IMR-90 (cell line): ENCODE measurements around the gene TTC27. TPM values are rescaled to one million over a fixed set of nuclear protein-coding genes. Genes with fewer than 3 reads are reported as not detected.

Experiments
- ATAC-seq: fragments of 200-7000 bp; cut with Tn5 transposase; 2 replicates; pipeline ENCODE4 v1.9.1; 2020; ENCODE audit warnings: low read depth, mild to moderate bottlenecking, moderate library complexity
- BruUV-seq: library from RNA; stranded (reverse); fragments of 400-500 nt; replicated peaks from 2 replicates; lab custom pipeline; 2021; lab: Mats Ljungman, UMichigan
- CTCF ChIA-PET: fragments of 300-600 bp; formaldehyde crosslinking; extraction: SDS; loops from one replicate; lab custom pipeline; 2021; ENCODE audit warnings: antibody characterized with exemption; lab: Yijun Ruan, JAX
- POLR2A ChIA-PET: fragments of 300-600 bp; sonication (Branson Sonifier 250); formaldehyde crosslinking; loops from one replicate; lab custom pipeline; 2022; ENCODE audit warnings: antibody characterized with exemption; ENCODE audit not compliant: unreplicated experiment; lab: Charles Lee
- DNase-seq: peaks from one replicate; pipeline ENCODE4 v3.0.0; 2013
- H2AFZ ChIP-seq: replicated peaks from 2 replicates; pipeline ENCODE3; 2013; ENCODE audit warnings: low read length, mild to moderate bottlenecking; ENCODE audit not compliant: poor library complexity
- H2AK5ac ChIP-seq: 2 replicates; pipeline ENCODE4 v1.6.1; 2013; ENCODE audit warnings: low read depth, low read length, inconsistent platforms
- H2AK9ac ChIP-seq: replicated peaks from 2 replicates; pipeline ENCODE3; 2013; ENCODE audit warnings: mild to moderate bottlenecking, low read depth, low read length, moderate library complexity; ENCODE audit not compliant: poor library complexity
- H2BK120ac ChIP-seq: 2 replicates; pipeline ENCODE4 v1.6.1; 2013; ENCODE audit warnings: low read depth, low read length, inconsistent platforms
- H2BK15ac ChIP-seq: 3 replicates; pipeline ENCODE4 v1.6.1; 2013; ENCODE audit warnings: low read depth, low read length, inconsistent platforms
- H2BK20ac ChIP-seq: 2 replicates; pipeline ENCODE4 v1.6.1; 2013; ENCODE audit warnings: low read depth, mild to moderate bottlenecking, inconsistent platforms, low read length, moderate library complexity
- H2BK5ac ChIP-seq: 2 replicates; pipeline ENCODE4 v1.6.1; 2013; ENCODE audit warnings: mild to moderate bottlenecking, low read depth, low read length, inconsistent platforms; ENCODE audit not compliant: poor library complexity, severe bottlenecking
- H3K14ac ChIP-seq: replicated peaks from 2 replicates; pipeline ENCODE4 v1.6.1; 2013; ENCODE audit warnings: low read depth, low read length, inconsistent platforms
- H3K18ac ChIP-seq: 2 replicates; pipeline ENCODE4 v1.6.1; 2013; ENCODE audit warnings: low read depth, low read length, control low read depth
- H3K23ac ChIP-seq: 2 replicates; pipeline ENCODE4 v1.6.1; 2013; ENCODE audit warnings: low read depth, low read length, inconsistent platforms
- H3K27ac ChIP-seq: 2 replicates; pipeline ENCODE4 v1.5.1; 2013; ENCODE audit warnings: mild to moderate bottlenecking, control low read depth, low read length; ENCODE audit not compliant: insufficient read depth
- H3K27me3 ChIP-seq: 2 replicates; pipeline ENCODE4 v1.6.1; 2013; ENCODE audit warnings: low read length; ENCODE audit not compliant: control insufficient read depth, insufficient read depth
- H3K36me3 ChIP-seq: 2 replicates; pipeline ENCODE4 v1.6.1; 2013; ENCODE audit warnings: low read length, mixed read lengths; ENCODE audit not compliant: control insufficient read depth, insufficient read depth
- H3K4ac ChIP-seq: 2 replicates; pipeline ENCODE4 v1.6.1; 2013; ENCODE audit warnings: low read depth, low read length, inconsistent platforms
- H3K4me1 ChIP-seq: 2 replicates; pipeline ENCODE4 v1.6.1; 2013; ENCODE audit warnings: low read length, mixed read lengths; ENCODE audit not compliant: control insufficient read depth, insufficient read depth
- H3K4me2 ChIP-seq: 2 replicates; pipeline ENCODE4 v1.6.1; 2013; ENCODE audit warnings: low read depth, mild to moderate bottlenecking, control low read depth, low read length, moderate library complexity
- H3K4me3 ChIP-seq: 2 replicates; pipeline ENCODE4 v1.5.1; 2013; ENCODE audit warnings: low read depth, mild to moderate bottlenecking, control low read depth, low read length, moderate library complexity; ENCODE audit not compliant: insufficient read depth
- H3K56ac ChIP-seq: 2 replicates; pipeline ENCODE4 v1.6.1; 2013; ENCODE audit warnings: low read length, inconsistent platforms; ENCODE audit not compliant: insufficient read depth; ENCODE audit errors: extremely low read depth
- H3K79me1 ChIP-seq, 2 experiments: 2 replicates each; pipeline ENCODE4 v1.6.1; 2013; ENCODE audit warnings: low read length in 2 of 2, inconsistent platforms in 1 of 2, low read depth in 1 of 2
- H3K9ac ChIP-seq: 2 replicates; pipeline ENCODE4 v1.6.1; 2013; ENCODE audit warnings: low read depth, low read length, control low read depth
- H3K9me1 ChIP-seq: 2 replicates; pipeline ENCODE4 v1.6.1; 2013; ENCODE audit warnings: low read length, inconsistent platforms; ENCODE audit not compliant: insufficient read depth
- H3K9me3 ChIP-seq: 2 replicates; pipeline ENCODE4 v1.6.1; 2013; ENCODE audit warnings: low read length; ENCODE audit not compliant: control insufficient read depth, insufficient read depth
- H4K20me1 ChIP-seq: 2 replicates; pipeline ENCODE4 v1.6.1; 2013; ENCODE audit warnings: low read length, inconsistent platforms; ENCODE audit not compliant: insufficient read depth
- H4K5ac ChIP-seq: 2 replicates; pipeline ENCODE4 v1.6.1; 2013; ENCODE audit warnings: mild to moderate bottlenecking, low read depth, low read length, control low read depth
- H4K8ac ChIP-seq, 2 experiments: 2 replicates each; pipeline ENCODE4 v1.6.1; 2013; ENCODE audit warnings: low read depth in 2 of 2, low read length in 2 of 2, control low read depth in 1 of 2, inconsistent platforms in 1 of 2
- H4K91ac ChIP-seq: 2 replicates; pipeline ENCODE4 v1.6.1; 2013; ENCODE audit warnings: low read depth, low read length, inconsistent platforms; ENCODE audit not compliant: insufficient read depth
- BHLHE40 ChIP-seq: fragments of 150-350 bp; IDR thresholded peaks from 2 replicates; pipeline ENCODE4 v1.6.1; 2016; ENCODE audit warnings: mild to moderate bottlenecking, low read depth, low read length
- CEBPB ChIP-seq: IDR thresholded peaks from 2 replicates; pipeline ENCODE4 v1.6.1; 2012; ENCODE audit warnings: low read depth, low read length, improper control_type of control experiment
- USF2 ChIP-seq: fragments of 150-350 bp; IDR thresholded peaks from 2 replicates; pipeline ENCODE4 v1.6.1; 2017; ENCODE audit warnings: mild to moderate bottlenecking, antibody characterized with exemption, low read length, low read depth
- WGBS, 2 experiments: methylation state at CpG; one replicate each; pipeline versions ENCODE4 v1.1.5 to v1.1.7; 2013; ENCODE audit warnings: missing lambda C conversion rate in 2 of 2; ENCODE audit not compliant: insufficient read length in 1 of 2; ENCODE audit errors: extremely low coverage in 2 of 2; 5-methylcytosine and 5-hydroxymethylcytosine counted together
- dilution Hi-C: fragments of 300-500 bp; cut with HindIII; formaldehyde crosslinking; loops from one replicate; pipeline ENCODE4 v1.14.3; 2018; ENCODE audit warnings: low sequenced_read_pairs; ENCODE audit not compliant: unreplicated experiment
- in situ Hi-C: fragments of 300-500 bp; cut with MboI; formaldehyde crosslinking; loops from 3 replicates; pipeline ENCODE4 v1.14.3; 2019; ENCODE audit warnings: low sequenced_read_pairs, inconsistent platforms, mixed read lengths
- intact Hi-C: fragments of 100-400 bp; cut with micrococcal nuclease; formaldehyde crosslinking; loops from 2 replicates; pipeline ENCODE4 v1.10.0; 2022
- polyA plus RNA-seq, 3 experiments: library from polyadenylated mRNA; depleted of rRNA; stranded (reverse); fragments of >200 nt; gene quantifications; 2 replicates each; pipeline ENCODE4 v1.2.3, GENCODE V29; 2012; ENCODE audit warnings: low replicate concordance in 1 of 3
- total RNA-seq: library from RNA; depleted of rRNA; stranded (reverse); fragments of >200 nt; gene quantifications from 2 replicates; pipeline ENCODE4 v1.2.3, GENCODE V29; 2012

The TTC27 gene
- total and polyA plus RNA-seq, 2 of the 4 experiments (the other 2 are of a cell fraction): 12.7 to 30.5 TPM

- in situ Hi-C loops: no loop called here
- dilution Hi-C loops: no loop called here
- CTCF ChIA-PET: interaction anchor here (0.6 to 0.9 kb wide), 2 partner anchors 294 to 309 kb away, joined by 3 to 4 read pairs; no protein-coding TSS in a partner anchor
Observed at GRCh38 chr2:32745191-32745590, 117.3 kb downstream of the TTC27 start.

More at GRCh38 chr2:32745191-32745590, 117.3 kb downstream of the TTC27 start:
- Histone ChIP-seq H3K56ac (no peak overlapping the region), H3K23ac (peak overlapping the region; percentile 85), H2BK20ac (peak overlapping the region; percentile 38; the same call in 1 of the 2 replicates), H3K4me1 (peaks cover 11% of the 10 kb centered on the region), H3K79me1 (peaks cover 0 to 11% of the 10 kb centered on the region in 2 experiments; a peak in 2 of 4 replicates), H3K4me3 (no peak overlapping the region), H4K91ac (peak overlapping the region; percentile 67), H2BK5ac (peak overlapping the region; percentile 93), H2AK5ac (peak overlapping the region; percentile 45; the same call in 1 of the 2 replicates), H2AK9ac (no peak overlapping the region), H3K4ac (peak overlapping the region; percentile 33; the same call in 1 of the 2 replicates), H4K8ac (peak overlapping the region; percentile 5 to 12; a peak in 2 of 4 replicates), H4K20me1 (no peaks in the 10 kb centered on the region), H4K5ac (peak overlapping the region; percentile 27; the same call in 1 of the 2 replicates), H3K9me3 (no peaks in the 10 kb centered on the region), H3K18ac (peak overlapping the region; percentile 26; the same call in 1 of the 2 replicates), H2AFZ (peak overlapping the region; percentile 47), H3K14ac (peak overlapping the region; percentile 74; the same call in 1 of the 2 replicates), H3K9me1 (peaks cover 5% of the 10 kb centered on the region), H2BK120ac (peak overlapping the region; percentile 59; the same call in 1 of the 2 replicates), H2BK15ac (0 out of 3 replicates have a peak overlapping the region, but pooled peaks have one; percentile 10), H3K27ac (no peak overlapping the region), H3K4me2 (no peak overlapping the region; the same call in 1 of the 2 replicates), H3K27me3 (no peaks in the 10 kb centered on the region), H3K9ac (no peak overlapping the region), H3K36me3 (peaks cover 2% of the 10 kb centered on the region)
- BruUV-seq: no TSS peak
- ATAC-seq (peak; percentile 54), DNase-seq (peak; percentile 88)
- intact Hi-C loops: no loop called here
- POLR2A ChIA-PET: interaction anchor here (0.6 kb wide), 1 partner anchor 200 kb away, joined by 3 read pairs; no protein-coding TSS in a partner anchor
- TF ChIP-seq BHLHE40: 0 out of 2 replicates have a peak, but pooled peaks have one; percentile 54
- peak; percentile 70 for TF ChIP-seq USF2
- TF ChIP-seq CEBPB: no peak
- no CpG with 5 or more reads among the region's 2 CpGs for WGBS, 2 experiments
